Panc1 (cell line): Measurements from ENCODE around the gene MPV17L. TPM values are rescaled to one million over a fixed set of nuclear protein-coding genes. Genes with fewer than 3 reads are reported as not detected.
"Not testable (repeated sequence)": the region's sequence is repeated elsewhere in the genome, so short reads cannot be mapped to it uniquely, and the experiment has no call there.

Experiments
- ATAC-seq: fragments of 200-7000 bp; cut with Tn5 transposase; 2 replicates; pipeline ENCODE4 v1.9.1; 2020; ENCODE audit warnings: mild to moderate bottlenecking, moderate library complexity
- BruUV-seq: library from RNA; stranded (reverse); fragments of 400-500 nt; replicated peaks from 2 replicates; lab custom pipeline; 2021; lab: Mats Ljungman, UMichigan
- CTCF ChIA-PET: fragments of 300-600 bp; sonication (Branson Sonifier 250); formaldehyde crosslinking; loops from one replicate; lab custom pipeline; 2022; ENCODE audit warnings: antibody characterized with exemption; lab: Charles Lee
- POLR2A ChIA-PET: fragments of 300-600 bp; sonication (Branson Sonifier 250); formaldehyde crosslinking; loops from one replicate; lab custom pipeline; 2022; ENCODE audit warnings: antibody characterized with exemption; lab: Charles Lee
- DNase-seq: peaks from one replicate; pipeline ENCODE4 v3.0.0-alpha.2; 2010; ENCODE audit warnings: low read depth, low spot score
- H3K27ac ChIP-seq: 2 replicates; pipeline ENCODE4 v1.5.1; 2011; ENCODE audit warnings: mild to moderate bottlenecking, low read length, inconsistent platforms
- H3K27me3 ChIP-seq: fragments of 200-500 bp; sonication (Bioruptor generic); 2 replicates; pipeline ENCODE4 v1.6.0; 2014; ENCODE audit warnings: low read length, inconsistent platforms; ENCODE audit not compliant: control insufficient read depth, insufficient read depth
- H3K36me3 ChIP-seq: fragments of 200-500 bp; sonication (Bioruptor generic); 2 replicates; pipeline ENCODE4 v1.5.1; 2014; ENCODE audit warnings: inconsistent platforms, mild to moderate bottlenecking, low read length, moderate library complexity; ENCODE audit not compliant: control insufficient read depth, insufficient read depth
- H3K4me1 ChIP-seq: 2 replicates; pipeline ENCODE4 v1.5.1; 2011; ENCODE audit warnings: inconsistent platforms, mild to moderate bottlenecking, low read length, moderate library complexity; ENCODE audit not compliant: control insufficient read depth, insufficient read depth
- H3K4me3 ChIP-seq, 2 experiments: 2 replicates each; pipeline ENCODE4 v1.5.1; 2011 to 2012; ENCODE audit warnings: low read depth in 2 of 2, low read length in 2 of 2, mild to moderate bottlenecking in 2 of 2, inconsistent platforms in 1 of 2, moderate library complexity in 1 of 2
- H3K9me3 ChIP-seq: fragments of 200-500 bp; sonication (Bioruptor generic); 2 replicates; pipeline ENCODE4 v1.5.1; 2014; ENCODE audit warnings: low read depth, mild to moderate bottlenecking, inconsistent platforms, low read length, moderate library complexity; ENCODE audit not compliant: control insufficient read depth, insufficient read depth
- POLR2AphosphoS5 ChIP-seq: IDR thresholded peaks from 2 replicates; pipeline ENCODE4 v1.6.1; 2012; ENCODE audit warnings: mild to moderate bottlenecking, low read depth, low read length, moderate library complexity
- SIN3A ChIP-seq: IDR thresholded peaks from 2 replicates; pipeline ENCODE4 v1.6.1; 2012; ENCODE audit warnings: low read depth, mild to moderate bottlenecking, low read length, moderate library complexity, borderline replicate concordance; ENCODE audit not compliant: insufficient read depth
- TCF7L2 ChIP-seq: IDR thresholded peaks from 2 replicates; pipeline ENCODE4 v1.6.1; 2011; ENCODE audit warnings: mild to moderate bottlenecking, low read depth, low read length, inconsistent platforms
- in situ Hi-C: cut with HindIII; loops from 2 replicates; pipeline ENCODE4 v1.10.0; 2016; ENCODE audit warnings: low sequenced_read_pairs, low pct_unique_long_range_greater_than_20kb
- intact Hi-C: fragments of 100-400 bp; cut with micrococcal nuclease; formaldehyde crosslinking; loops from one replicate; pipeline ENCODE4 v1.10.0; 2022; ENCODE audit not compliant: unreplicated experiment
- total RNA-seq: library from RNA; stranded (reverse); gene quantifications from one replicate; pipeline ENCODE4 v1.2.1, GENCODE V29; 2021; ENCODE audit not compliant: unreplicated experiment
- TF ChIP-seq, protein P1 (sequence below), 2 experiments: IDR thresholded peaks; 2 replicates each; pipeline ENCODE4 v1.6.1; 2011 to 2012; ENCODE audit warnings: low read depth in 2 of 2, control low read depth in 1 of 2, low read length in 1 of 2, mild to moderate bottlenecking in 1 of 2, moderate library complexity in 1 of 2; ENCODE audit not compliant: insufficient read depth in 1 of 2

MPV17L gene
- total RNA-seq, 1 experiment from 2014 or later, result 10.4 TPM

DNA sequence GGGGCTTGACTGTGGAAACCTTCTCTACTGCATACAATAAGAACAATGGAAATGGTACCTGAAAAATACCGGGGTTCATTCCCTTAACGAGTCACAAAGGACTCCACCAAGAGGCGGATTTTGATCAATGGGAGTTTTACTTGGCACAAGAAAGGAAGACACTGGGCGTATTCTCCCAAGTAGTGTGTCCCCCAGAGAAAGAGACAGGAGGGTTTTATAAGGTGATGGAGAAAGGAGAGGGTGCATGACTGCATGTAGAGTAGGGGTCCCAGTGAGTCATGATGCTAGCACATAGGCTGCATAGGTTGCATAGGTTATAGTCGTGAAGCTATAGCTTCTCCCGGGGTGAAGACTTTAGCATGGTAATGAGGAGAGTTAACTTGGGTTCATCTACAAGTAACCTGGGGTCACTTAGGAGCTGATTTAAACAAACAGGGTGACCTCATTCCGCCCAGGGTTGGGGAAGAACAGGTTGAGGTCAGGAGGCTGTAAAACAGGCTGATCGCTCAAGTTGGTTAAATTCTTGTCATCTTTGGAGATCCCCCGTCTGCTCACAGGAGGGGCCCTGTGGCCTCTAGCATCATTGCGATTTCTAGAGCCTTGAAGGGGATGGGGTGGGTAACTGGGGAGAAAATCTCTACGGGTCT is 1.5 kb downstream of the MPV17L start:
- POLR2A ChIA-PET, result no interaction called here
- Histone ChIP-seq H3K9me3 (no peaks in the 10 kb centered on the region), H3K27ac (no peak overlapping the region; the same call in 1 of the 2 replicates), H3K4me3 (no peak overlapping the region; a peak in 1 of 4 replicates), H3K27me3 (no peaks in the 10 kb centered on the region), H3K4me1 (no peaks in the 10 kb centered on the region), H3K36me3 (no peaks in the 10 kb centered on the region)
- in situ Hi-C loops (no loop called here), intact Hi-C loops (no loop called here)
- no peak for DNase-seq
- TF ChIP-seq TCF7L2, result no peak
- no peak for TF ChIP-seq SIN3A
- BruUV-seq, result no TSS peak
- CTCF ChIA-PET, result no interaction called here
- ATAC-seq, result no peak

GRCh38 chr16:15398618-15399316 is 3.2 kb downstream of the MPV17L start:
- ATAC-seq (no peak), DNase-seq (no peak)
- Histone ChIP-seq H3K36me3 (no peaks in the 10 kb centered on the region), H3K27me3 (no peaks in the 10 kb centered on the region), H3K4me3 (no peak overlapping the region), H3K27ac (no peak overlapping the region), H3K4me1 (no peaks in the 10 kb centered on the region), H3K9me3 (no peaks in the 10 kb centered on the region)
- BruUV-seq, result no TSS peak
- POLR2A ChIA-PET, result no interaction called here
- in situ Hi-C loops (no loop called here), intact Hi-C loops (no loop called here)
- no peak for TF ChIP-seq POLR2AphosphoS5
- TF ChIP-seq TCF7L2, result no peak
- no peak for TF ChIP-seq SIN3A
- TF ChIP-seq, protein P1, sequence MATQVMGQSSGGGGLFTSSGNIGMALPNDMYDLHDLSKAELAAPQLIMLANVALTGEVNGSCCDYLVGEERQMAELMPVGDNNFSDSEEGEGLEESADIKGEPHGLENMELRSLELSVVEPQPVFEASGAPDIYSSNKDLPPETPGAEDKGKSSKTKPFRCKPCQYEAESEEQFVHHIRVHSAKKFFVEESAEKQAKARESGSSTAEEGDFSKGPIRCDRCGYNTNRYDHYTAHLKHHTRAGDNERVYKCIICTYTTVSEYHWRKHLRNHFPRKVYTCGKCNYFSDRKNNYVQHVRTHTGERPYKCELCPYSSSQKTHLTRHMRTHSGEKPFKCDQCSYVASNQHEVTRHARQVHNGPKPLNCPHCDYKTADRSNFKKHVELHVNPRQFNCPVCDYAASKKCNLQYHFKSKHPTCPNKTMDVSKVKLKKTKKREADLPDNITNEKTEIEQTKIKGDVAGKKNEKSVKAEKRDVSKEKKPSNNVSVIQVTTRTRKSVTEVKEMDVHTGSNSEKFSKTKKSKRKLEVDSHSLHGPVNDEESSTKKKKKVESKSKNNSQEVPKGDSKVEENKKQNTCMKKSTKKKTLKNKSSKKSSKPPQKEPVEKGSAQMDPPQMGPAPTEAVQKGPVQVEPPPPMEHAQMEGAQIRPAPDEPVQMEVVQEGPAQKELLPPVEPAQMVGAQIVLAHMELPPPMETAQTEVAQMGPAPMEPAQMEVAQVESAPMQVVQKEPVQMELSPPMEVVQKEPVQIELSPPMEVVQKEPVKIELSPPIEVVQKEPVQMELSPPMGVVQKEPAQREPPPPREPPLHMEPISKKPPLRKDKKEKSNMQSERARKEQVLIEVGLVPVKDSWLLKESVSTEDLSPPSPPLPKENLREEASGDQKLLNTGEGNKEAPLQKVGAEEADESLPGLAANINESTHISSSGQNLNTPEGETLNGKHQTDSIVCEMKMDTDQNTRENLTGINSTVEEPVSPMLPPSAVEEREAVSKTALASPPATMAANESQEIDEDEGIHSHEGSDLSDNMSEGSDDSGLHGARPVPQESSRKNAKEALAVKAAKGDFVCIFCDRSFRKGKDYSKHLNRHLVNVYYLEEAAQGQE (IDR thresholded peaks at IDR 0.05; ENCODE audit: insufficient read depth in 1 of 2, low read depth in 2 of 2, low read length in 1 of 2), result no peak
- CTCF ChIA-PET, result no interaction called here

- Histone ChIP-seq H3K9me3 (no peaks in the 10 kb centered on the region), H3K27me3 (no peaks in the 10 kb centered on the region), H3K27ac (no peak overlapping the region), H3K4me3 (no peak overlapping the region), H3K4me1 (no peaks in the 10 kb centered on the region), H3K36me3 (no peaks in the 10 kb centered on the region)
- intact Hi-C loops, result no loop called here
- no peak for ATAC-seq
- ChIA-PET POLR2A (no interaction called here), CTCF (no interaction called here)
- TF ChIP-seq POLR2AphosphoS5 (no peak), TCF7L2 (no peak)
- TF ChIP-seq, protein P1 (IDR thresholded peaks at IDR 0.05; ENCODE audit: insufficient read depth in 1 of 2, low read depth in 2 of 2, low read length in 1 of 2), result no peak
- BruUV-seq, result no TSS peak
- no peak for DNase-seq
- in situ Hi-C loops, result no loop called here
Measured at GRCh38 chr16:15399317-15399716, 3.8 kb downstream of the MPV17L start.

- POLR2A ChIA-PET, H3K27me3 ChIP-seq, CTCF ChIA-PET, H3K36me3 ChIP-seq, ATAC-seq, H3K4me3 ChIP-seq, H3K4me1 ChIP-seq, in situ Hi-C loops, H3K27ac ChIP-seq, intact Hi-C loops, DNase-seq, BruUV-seq, H3K9me3 ChIP-seq: not testable (repeated sequence)
Measured at GRCh38 chr16:15400314-15400713, 4.8 kb downstream of the MPV17L start.
